WTC11 (cell line): ENCODE measurements around the gene PSD.

Experiments used
- ATF3 ChIP-seq: sonication (generic); formaldehyde crosslinking; conservative IDR thresholded peaks from 2 replicates; pipeline ENCODE4 v1.8.1; 2022; ENCODE audit warnings: mild to moderate bottlenecking, missing genetic modification reagents
- CBFB ChIP-seq: sonication (generic); formaldehyde crosslinking; IDR thresholded peaks from 2 replicates; pipeline ENCODE4 v1.8.1; 2022; ENCODE audit warnings: mild to moderate bottlenecking, low read depth, missing genetic modification reagents
- CTCF ChIP-seq: fragments of 200-600 bp; IDR thresholded peaks from 2 replicates; pipeline ENCODE4 v1.8.0; 2022; ENCODE audit warnings: antibody characterized with exemption
- E2F4 ChIP-seq: sonication (generic); formaldehyde crosslinking; IDR thresholded peaks from 2 replicates; pipeline ENCODE4 v1.8.1; 2022; ENCODE audit warnings: low read depth, mild to moderate bottlenecking, moderate library complexity, missing genetic modification reagents, borderline replicate concordance
- E2F5 ChIP-seq: sonication (generic); formaldehyde crosslinking; IDR thresholded peaks from 2 replicates; pipeline ENCODE4 v1.8.1; 2022; ENCODE audit warnings: mild to moderate bottlenecking, moderate library complexity, missing genetic modification reagents
- FOXK1 ChIP-seq: sonication (generic); formaldehyde crosslinking; IDR thresholded peaks from 2 replicates; pipeline ENCODE4 v1.8.0; 2022; ENCODE audit warnings: mild to moderate bottlenecking, moderate library complexity, missing genetic modification reagents
- GRHL2 ChIP-seq: fragments of 250-450 bp; sonication (Bioruptor Pico); IDR thresholded peaks from 2 replicates; pipeline ENCODE4 v1.8.0; 2022; ENCODE audit warnings: mild to moderate bottlenecking, moderate library complexity; ENCODE audit not compliant: insufficient replicate concordance, severe bottlenecking
- MAX ChIP-seq: sonication (generic); formaldehyde crosslinking; IDR thresholded peaks from 2 replicates; pipeline ENCODE4 v1.8.0; 2022; ENCODE audit warnings: mild to moderate bottlenecking, missing genetic modification reagents
- MYBL2 ChIP-seq: sonication (generic); formaldehyde crosslinking; IDR thresholded peaks from 2 replicates; pipeline ENCODE4 v1.8.1; 2023; ENCODE audit warnings: mild to moderate bottlenecking, moderate library complexity, missing genetic modification reagents
- TP53 ChIP-seq: sonication (generic); formaldehyde crosslinking; IDR thresholded peaks from 2 replicates; pipeline ENCODE4 v1.8.1; 2023; ENCODE audit warnings: mild to moderate bottlenecking, missing genetic modification reagents
- USF2 ChIP-seq: sonication (generic); formaldehyde crosslinking; IDR thresholded peaks from 2 replicates; pipeline ENCODE4 v1.8.1; 2023; ENCODE audit warnings: mild to moderate bottlenecking, missing genetic modification reagents, moderate library complexity
- ZNF281 ChIP-seq: sonication (generic); formaldehyde crosslinking; IDR thresholded peaks from 2 replicates; pipeline ENCODE4 v1.8.0; 2023; ENCODE audit warnings: mild to moderate bottlenecking, missing genetic modification reagents

GRCh38 chr10:102400598-102401341 is 17.8 kb downstream of the PSD start:
- TF ChIP-seq USF2 (CRISPR knock-in tag) (no peak), CTCF (no peak), MAX (CRISPR knock-in tag) (no peak), GRHL2 (CRISPR knock-in tag) (no peak), E2F5 (no peak), ATF3 (CRISPR knock-in tag) (no peak), E2F4 (CRISPR knock-in tag) (no peak), FOXK1 (CRISPR knock-in tag) (no peak), CBFB (CRISPR knock-in tag) (no peak), TP53 (CRISPR knock-in tag) (no peak), MYBL2 (CRISPR knock-in tag) (no peak), ZNF281 (CRISPR knock-in tag) (no peak)
